ENCODE measurements around the gene GNL2.

The GNL2 gene

GRCh38 chr1:37574834-37575480, 20.8 kb downstream of the GNL2 start:
- DNase-seq (ENCODE audit: low read depth), result no peak
- TF ChIP-seq POLR2A (IDR thresholded peaks at IDR 0.05; ENCODE audit: extremely low read depth, insufficient read length) (no peak), MAX (IDR thresholded peaks at IDR 0.05; ENCODE audit: low read depth, low read length) (no peak), MYC (IDR thresholded peaks at IDR 0.05; ENCODE audit: low read depth, low read length) (no peak)
- TF ChIP-seq, protein P1, sequence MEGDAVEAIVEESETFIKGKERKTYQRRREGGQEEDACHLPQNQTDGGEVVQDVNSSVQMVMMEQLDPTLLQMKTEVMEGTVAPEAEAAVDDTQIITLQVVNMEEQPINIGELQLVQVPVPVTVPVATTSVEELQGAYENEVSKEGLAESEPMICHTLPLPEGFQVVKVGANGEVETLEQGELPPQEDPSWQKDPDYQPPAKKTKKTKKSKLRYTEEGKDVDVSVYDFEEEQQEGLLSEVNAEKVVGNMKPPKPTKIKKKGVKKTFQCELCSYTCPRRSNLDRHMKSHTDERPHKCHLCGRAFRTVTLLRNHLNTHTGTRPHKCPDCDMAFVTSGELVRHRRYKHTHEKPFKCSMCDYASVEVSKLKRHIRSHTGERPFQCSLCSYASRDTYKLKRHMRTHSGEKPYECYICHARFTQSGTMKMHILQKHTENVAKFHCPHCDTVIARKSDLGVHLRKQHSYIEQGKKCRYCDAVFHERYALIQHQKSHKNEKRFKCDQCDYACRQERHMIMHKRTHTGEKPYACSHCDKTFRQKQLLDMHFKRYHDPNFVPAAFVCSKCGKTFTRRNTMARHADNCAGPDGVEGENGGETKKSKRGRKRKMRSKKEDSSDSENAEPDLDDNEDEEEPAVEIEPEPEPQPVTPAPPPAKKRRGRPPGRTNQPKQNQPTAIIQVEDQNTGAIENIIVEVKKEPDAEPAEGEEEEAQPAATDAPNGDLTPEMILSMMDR (IDR thresholded peaks at IDR 0.05; ENCODE audit: low read depth, low read length), result no peak
- no peak overlapping the region for H3K4me3 ChIP-seq (ENCODE audit: low read depth, low read length)

DNA sequence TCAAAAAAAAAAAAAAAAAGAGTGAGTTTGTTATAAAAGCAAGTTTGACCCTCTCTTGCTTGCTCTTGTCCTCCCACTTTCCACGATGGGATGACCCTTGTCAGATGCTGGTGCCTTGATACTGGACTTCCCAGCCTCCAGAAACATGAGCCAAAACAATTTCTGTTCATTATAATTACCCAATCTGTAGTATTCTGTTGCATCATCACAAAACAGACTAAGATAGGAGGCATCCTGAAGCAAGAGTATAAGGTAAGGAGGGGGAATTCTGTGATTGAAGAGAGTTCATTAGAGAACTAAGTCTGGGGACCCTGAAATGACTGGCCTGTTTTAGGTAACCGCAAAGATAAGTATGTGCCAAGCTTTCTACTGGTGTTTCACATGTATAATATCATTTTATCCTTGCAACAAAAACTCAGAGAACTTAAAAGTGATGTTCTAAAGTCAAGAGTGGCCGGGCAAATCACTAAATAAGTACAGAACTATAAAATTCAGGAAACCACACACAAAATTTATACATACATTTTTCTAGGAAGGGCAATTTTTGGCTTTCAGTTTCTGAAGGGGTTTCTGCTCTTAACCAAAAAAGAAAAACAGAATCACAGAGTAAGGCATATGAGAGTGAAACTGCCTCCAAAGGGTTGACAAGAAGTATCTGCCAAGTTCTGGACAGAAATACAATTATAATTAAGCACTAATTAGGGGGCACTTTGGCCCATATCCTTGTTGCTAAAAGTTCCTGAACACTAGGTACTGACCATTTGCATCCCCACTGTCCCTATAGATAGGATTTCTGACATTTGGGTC, 25.0 kb downstream of the GNL2 start:
- no peak for DNase-seq (ENCODE audit: low read depth)
- TF ChIP-seq MAX (IDR thresholded peaks at IDR 0.05; ENCODE audit: low read depth, low read length) (no peak), MYC (IDR thresholded peaks at IDR 0.05; ENCODE audit: low read depth, low read length) (no peak), POLR2A (IDR thresholded peaks at IDR 0.05; ENCODE audit: extremely low read depth, insufficient read length) (no peak)
- no peak overlapping the region for H3K4me3 ChIP-seq (ENCODE audit: low read depth, low read length)

- no peak for DNase-seq (ENCODE audit: low read depth)
- H3K4me3 ChIP-seq (ENCODE audit: low read depth, low read length), result no peak overlapping the region
- no peak for TF ChIP-seq POLR2A (IDR thresholded peaks at IDR 0.05; ENCODE audit: extremely low read depth, insufficient read length)
- TF ChIP-seq, protein P1 (IDR thresholded peaks at IDR 0.05; ENCODE audit: low read depth, low read length), result no peak
- no peak for TF ChIP-seq MAX (IDR thresholded peaks at IDR 0.05; ENCODE audit: low read depth, low read length)
- TF ChIP-seq MYC (IDR thresholded peaks at IDR 0.05; ENCODE audit: low read depth, low read length), result no peak
Measured at GRCh38 chr1:37567023-37567422, 28.7 kb downstream of the GNL2 start.

DNA sequence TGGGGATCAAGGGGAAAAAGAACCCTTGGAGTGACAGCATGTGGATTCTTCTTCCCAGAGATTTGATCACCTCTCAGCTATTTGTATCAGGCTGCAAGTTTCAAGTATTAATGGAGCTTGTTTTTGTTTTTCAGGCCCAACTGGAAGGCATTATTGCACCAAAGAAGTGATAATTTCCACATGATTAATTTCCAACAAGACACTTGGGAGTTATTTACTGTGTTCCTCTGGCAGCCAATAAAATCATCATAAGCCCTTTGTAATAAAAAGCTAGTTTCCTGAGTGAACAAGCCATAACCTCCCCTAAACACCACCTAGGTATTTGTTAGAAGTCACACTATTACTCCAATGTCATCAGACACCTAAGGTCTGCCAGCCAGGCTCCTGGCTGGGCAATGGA, 30.8 kb downstream of the GNL2 start:
- no peak overlapping the region for H3K4me3 ChIP-seq (ENCODE audit: low read depth, low read length)
- DNase-seq (ENCODE audit: low read depth), result no peak
- TF ChIP-seq, protein P1 (IDR thresholded peaks at IDR 0.05; ENCODE audit: low read depth, low read length), result no peak
- TF ChIP-seq MYC (IDR thresholded peaks at IDR 0.05; ENCODE audit: low read depth, low read length) (no peak), POLR2A (IDR thresholded peaks at IDR 0.05; ENCODE audit: extremely low read depth, insufficient read length) (no peak), MAX (IDR thresholded peaks at IDR 0.05; ENCODE audit: low read depth, low read length) (no peak)

GRCh38 chr1:37562984-37563383, 32.8 kb downstream of the GNL2 start:
- DNase-seq (ENCODE audit: low read depth), result no peak
- TF ChIP-seq MYC (IDR thresholded peaks at IDR 0.05; ENCODE audit: low read depth, low read length), result no peak
- TF ChIP-seq MAX (IDR thresholded peaks at IDR 0.05; ENCODE audit: low read depth, low read length), result no peak
- no peak for TF ChIP-seq POLR2A (IDR thresholded peaks at IDR 0.05; ENCODE audit: extremely low read depth, insufficient read length)
- TF ChIP-seq, protein P1 (IDR thresholded peaks at IDR 0.05; ENCODE audit: low read depth, low read length), result no peak
- H3K4me3 ChIP-seq (ENCODE audit: low read depth, low read length), result no peak overlapping the region
